Measurements from ENCODE around the gene INPP5K. TPM values are rescaled to one million over a fixed set of nuclear protein-coding genes. Genes with fewer than 3 reads are reported as not detected.

Gene INPP5K
- total and polyA plus RNA-seq, 2 of the 4 experiments (the other 2 are of a cell fraction): 14.9 to 17.4 TPM

DNA sequence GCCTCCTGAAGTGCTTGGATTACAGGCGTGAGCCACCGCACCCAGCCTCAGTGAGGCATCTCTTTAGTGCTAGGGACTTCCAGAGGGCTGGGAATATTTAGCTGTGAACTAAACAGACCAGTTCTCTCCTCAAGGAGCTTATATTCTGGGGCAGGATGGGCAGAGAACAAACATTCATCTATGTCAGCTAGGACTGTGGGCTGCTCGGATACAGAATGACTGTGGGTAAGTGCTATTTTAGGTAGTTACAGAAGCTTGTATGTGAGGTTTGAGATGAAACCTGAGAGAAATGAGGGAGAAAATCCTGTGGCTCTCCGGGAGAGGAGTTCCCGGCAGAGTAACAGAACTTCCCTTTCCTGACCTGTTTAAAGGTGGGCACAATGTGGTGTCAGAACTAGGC is 6.2 kb upstream of the INPP5K start:
- no peak for TF ChIP-seq RAD21 (IDR thresholded peaks at IDR 0.05; ENCODE audit: low read length)
- no peak for TF ChIP-seq POLR2A (IDR thresholded peaks at IDR 0.05; ENCODE audit: low read depth, low read length)
- TF ChIP-seq SMC3 (IDR thresholded peaks at IDR 0.05; ENCODE audit: low read depth, low read length): no peak
- TF ChIP-seq RFX5 (IDR thresholded peaks at IDR 0.05; ENCODE audit: low read depth, low read length): no peak
- TF ChIP-seq CHD1 (IDR thresholded peaks at IDR 0.05; ENCODE audit: low read depth, low read length): no peak
- no peak for TF ChIP-seq CTCF (conservative IDR thresholded peaks at IDR 0.05; ENCODE audit: low read depth, low read length)
- no peak for TF ChIP-seq MAZ (IDR thresholded peaks at IDR 0.05; ENCODE audit: borderline replicate concordance, low read depth, low read length)
- no peak for TF ChIP-seq CEBPB (IDR thresholded peaks at IDR 0.05; ENCODE audit: low read depth, low read length)
- TF ChIP-seq BHLHE40 (IDR thresholded peaks at IDR 0.05; ENCODE audit: low read depth, low read length): no peak
- TF ChIP-seq, protein P1, sequence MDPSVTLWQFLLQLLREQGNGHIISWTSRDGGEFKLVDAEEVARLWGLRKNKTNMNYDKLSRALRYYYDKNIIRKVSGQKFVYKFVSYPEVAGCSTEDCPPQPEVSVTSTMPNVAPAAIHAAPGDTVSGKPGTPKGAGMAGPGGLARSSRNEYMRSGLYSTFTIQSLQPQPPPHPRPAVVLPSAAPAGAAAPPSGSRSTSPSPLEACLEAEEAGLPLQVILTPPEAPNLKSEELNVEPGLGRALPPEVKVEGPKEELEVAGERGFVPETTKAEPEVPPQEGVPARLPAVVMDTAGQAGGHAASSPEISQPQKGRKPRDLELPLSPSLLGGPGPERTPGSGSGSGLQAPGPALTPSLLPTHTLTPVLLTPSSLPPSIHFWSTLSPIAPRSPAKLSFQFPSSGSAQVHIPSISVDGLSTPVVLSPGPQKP (IDR thresholded peaks at IDR 0.05; ENCODE audit: borderline replicate concordance, low read depth, low read length): no peak
- TF ChIP-seq FOS (IDR thresholded peaks at IDR 0.05; ENCODE audit: low read depth, low read length): no peak
- no peak for TF ChIP-seq MXI1 (IDR thresholded peaks at IDR 0.05; ENCODE audit: borderline replicate concordance, low read depth, low read length)
- no peak overlapping the region for H3K9ac ChIP-seq (ENCODE audit: low read depth, low read length)

More for the DNA sequence above, 6.2 kb upstream of the INPP5K start:
- no peak overlapping the region for H3K4ac ChIP-seq (ENCODE audit: low read depth, low read length)
- no TSS peak for BruUV-seq (replicated peaks)
- intact Hi-C loops (cut with micrococcal nuclease) (no loop called here), dilution Hi-C loops (cut with HindIII; ENCODE audit: low sequenced_read_pairs, unreplicated experiment) (no loop called here), in situ Hi-C loops (cut with MboI; ENCODE audit: low sequenced_read_pairs) (no loop called here)
- no peak overlapping the region for H2BK15ac ChIP-seq (ENCODE audit: low read depth, low read length)
- H4K20me1 ChIP-seq (ENCODE audit: insufficient read depth, low read length): 0 out of 2 replicates have a peak, but pooled peaks cover 2% of the 10 kb centered on the region
- H3K9me1 ChIP-seq (ENCODE audit: insufficient read depth, low read length): no peaks in the 10 kb centered on the region; the same call in 1 of the 2 replicates
- no peak overlapping the region for H3K18ac ChIP-seq (ENCODE audit: low read depth, low read length)
- no peak overlapping the region for H2AFZ ChIP-seq (replicated peaks; ENCODE audit: low read length, poor library complexity)
- H4K91ac ChIP-seq (ENCODE audit: insufficient read depth, low read depth, low read length): no peak overlapping the region
- no peak overlapping the region for H3K27ac ChIP-seq (ENCODE audit: insufficient read depth, low read length)
- H3K9me3 ChIP-seq (ENCODE audit: control insufficient read depth, insufficient read depth, low read length): no peaks in the 10 kb centered on the region
- H2BK20ac ChIP-seq (ENCODE audit: low read depth, low read length): no peak overlapping the region
- no peak overlapping the region for H3K14ac ChIP-seq (replicated peaks; ENCODE audit: low read depth, low read length)
- no peak overlapping the region for H2BK5ac ChIP-seq (ENCODE audit: low read depth, low read length, poor library complexity, severe bottlenecking)
- 80% methylated on average over 2 of the region's 5 CpGs; no CpG with 5 or more reads in 1 of the 2 experiments for whole genome bisulfite sequencing, 2 experiments (ENCODE audit: extremely low coverage in 2 of 2, insufficient read length in 1 of 2)
- H3K27me3 ChIP-seq (ENCODE audit: control insufficient read depth, insufficient read depth, low read length): no peaks in the 10 kb centered on the region
- no peak for DNase-seq
- H2AK5ac ChIP-seq (ENCODE audit: low read depth, low read length): no peak overlapping the region
- no peak overlapping the region for H3K4me2 ChIP-seq (ENCODE audit: low read depth, low read length)
- no peak overlapping the region for H2AK9ac ChIP-seq (replicated peaks; ENCODE audit: low read depth, low read length, poor library complexity)
- H3K56ac ChIP-seq (ENCODE audit: extremely low read depth, insufficient read depth, low read length): no peak overlapping the region
- CTCF ChIA-PET: no interaction called here
- H3K4me3 ChIP-seq (ENCODE audit: insufficient read depth, low read depth, low read length): no peak overlapping the region
- H4K5ac ChIP-seq (ENCODE audit: low read depth, low read length): no peak overlapping the region
- no peak overlapping the region for H2BK120ac ChIP-seq (ENCODE audit: low read depth, low read length)
- POLR2A ChIA-PET (ENCODE audit: unreplicated experiment): no interaction called here
- H4K8ac ChIP-seq (ENCODE audit: low read depth in 2 of 2, low read length in 2 of 2): no peak overlapping the region
- no peak overlapping the region for H3K23ac ChIP-seq (ENCODE audit: low read depth, low read length)
- H3K36me3 ChIP-seq (ENCODE audit: control insufficient read depth, insufficient read depth, low read length): peaks cover 22% of the 10 kb centered on the region
- no peaks in the 10 kb centered on the region for H3K4me1 ChIP-seq (ENCODE audit: control insufficient read depth, insufficient read depth, low read length)
- no peak for ATAC-seq (ENCODE audit: low read depth)
- peaks cover 14 to 21% of the 10 kb centered on the region in 2 experiments for H3K79me1 ChIP-seq (ENCODE audit: low read depth in 1 of 2, low read length in 2 of 2)

All from IMR-90 (cell line).